Mucosa of descending colon (tissue), 3 donors: Measurements from ENCODE around the gene ITGB2. TPM values are rescaled to one million over a fixed set of nuclear protein-coding genes. Genes with fewer than 3 reads are reported as not detected.
"Not testable (repeated sequence)": the region's sequence is repeated elsewhere in the genome, so short reads cannot be mapped to it uniquely, and the experiment has no call there.

ENCODE experiments used
- ATAC-seq: fragments of 200-7000 bp; cut with Tn5 transposase; one replicate; pipeline ENCODE4 v1.9.1; 2020; ENCODE audit warnings: mild to moderate bottlenecking, moderate library complexity
- DNase-seq, 3 donors: peaks; one replicate each; pipeline ENCODE4 v3.0.0-alpha.2; 2020
- H3K36me3 ChIP-seq: fragments of 200-600 bp; one replicate; pipeline ENCODE4 v1.8.0; 2021; ENCODE audit warnings: low read depth, mild to moderate bottlenecking
- H3K4me1 ChIP-seq: fragments of 200-600 bp; one replicate; pipeline ENCODE4 v1.8.0; 2021; ENCODE audit warnings: low read depth, mild to moderate bottlenecking
- H3K4me3 ChIP-seq: fragments of 200-600 bp; one replicate; pipeline ENCODE4 v1.8.0; 2021; ENCODE audit warnings: mild to moderate bottlenecking
- H3K9me3 ChIP-seq: fragments of 200-600 bp; one replicate; pipeline ENCODE4 v1.8.0; 2021; ENCODE audit warnings: mild to moderate bottlenecking
- CTCF ChIP-seq: fragments of 200-600 bp; IDR thresholded peaks from one replicate; pipeline ENCODE4 v1.8.0; 2022; ENCODE audit warnings: antibody characterized with exemption, mild to moderate bottlenecking
- intact Hi-C, 2 donors: fragments of 100-400 bp; cut with DNase I in 1 of 2; cut with micrococcal nuclease in 1 of 2; formaldehyde crosslinking; loops; one replicate each; pipeline versions ENCODE4 v1.11.0 to v1.11.1; 2022; cut with DNase I, micrococcal nuclease
- total RNA-seq, 3 donors: library from RNA; stranded (reverse); fragmentation: NEBNext Ultra II Directional in 2 of 3; extraction: Animal tissue kit (Norgen Biotek cat#: 25700) in 2 of 3; gene quantifications; one replicate each; pipeline versions ENCODE4 v1.2.1 to v1.2.4, GENCODE V29; 2021 to 2023
- donor health status: DM: no; HTN: no; CAD: no; lungs with moderate emphysema.
- donor health status: DM: no; HTN: no; CAD: no.
- donor health status: DM: no; HTN: yes; CAD: no.

The ITGB2 gene
- total RNA-seq, 3 donors from 2014 or later: 10.8 to 52.3 (median 51.1) TPM

DNA sequence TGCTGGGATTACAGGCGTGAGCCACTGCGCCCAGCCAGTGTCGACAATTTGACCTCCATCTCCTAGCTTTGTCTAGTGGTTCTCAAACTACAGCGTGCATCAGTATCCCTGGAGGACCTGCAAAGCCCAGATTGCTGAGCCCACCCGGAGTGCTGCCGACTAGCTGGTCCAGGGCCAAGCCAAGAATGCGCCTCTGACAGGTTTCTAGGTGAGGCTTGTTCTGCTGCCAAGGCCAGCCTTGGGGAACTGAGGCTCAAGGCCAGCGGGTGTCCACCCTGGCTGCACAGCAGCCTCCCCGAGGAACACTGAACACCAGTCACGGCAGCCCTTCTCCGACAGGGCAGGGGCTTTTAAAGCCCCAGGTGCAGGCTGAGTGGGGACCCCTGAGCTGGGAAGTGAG, 37.4 kb downstream of the ITGB2 start:
- ATAC-seq: no peak
- Histone ChIP-seq H3K4me3 (no peak overlapping the region), H3K36me3 (no peaks in the 10 kb centered on the region), H3K9me3 (no peaks in the 10 kb centered on the region), H3K4me1 (peaks cover 2% of the 10 kb centered on the region)
- intact Hi-C loops: no loop called here
- no peak for TF ChIP-seq CTCF
- peak in 1 of 3 donors; percentile 52 for DNase-seq

GRCh38 chr21:44881198-44881872, 39.4 kb downstream of the ITGB2 start:
- no peak overlapping the region for H3K4me3 ChIP-seq
- DNase-seq: peak in 1 of 3 donors; percentile 23

GRCh38 chr21:44880405-44881197, 40.1 kb downstream of the ITGB2 start:
- H3K36me3 ChIP-seq: no peaks in the 10 kb centered on the region
- no peak for DNase-seq
- no peak for ATAC-seq
- intact Hi-C loops: no loop called here
- no peak for TF ChIP-seq CTCF
- H3K4me3 ChIP-seq: no peak overlapping the region
- no peaks in the 10 kb centered on the region for H3K9me3 ChIP-seq
- H3K4me1 ChIP-seq: peaks cover 7% of the 10 kb centered on the region

More at GRCh38 chr21:44881198-44881872, 39.4 kb downstream of the ITGB2 start:
- no peak for ATAC-seq
- no peaks in the 10 kb centered on the region for H3K9me3 ChIP-seq
- H3K4me1 ChIP-seq: peaks cover 2% of the 10 kb centered on the region
- intact Hi-C loops: no loop called here
- no peaks in the 10 kb centered on the region for H3K36me3 ChIP-seq
- TF ChIP-seq CTCF: no peak

DNA sequence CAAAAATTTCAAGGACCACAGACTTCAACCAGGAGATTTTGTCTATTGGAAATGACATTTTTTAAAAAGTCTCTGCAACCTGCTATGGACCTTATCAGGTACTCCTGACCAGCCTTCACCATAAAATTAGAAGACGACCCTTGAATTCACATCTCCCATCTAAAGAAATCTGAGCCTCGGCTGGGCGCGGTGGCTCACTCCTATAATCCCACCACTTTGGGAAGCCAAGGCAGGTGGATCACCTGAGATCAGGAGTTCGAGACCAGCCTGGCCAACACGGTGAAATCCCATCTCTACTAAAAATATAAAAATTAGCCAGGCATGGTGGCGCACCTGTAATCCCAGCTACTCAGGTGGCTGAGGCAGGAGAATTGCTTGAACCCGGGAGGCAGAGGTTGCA, 41.5 kb downstream of the ITGB2 start:
- H3K36me3 ChIP-seq, intact Hi-C loops, H3K4me3 ChIP-seq, H3K9me3 ChIP-seq, DNase-seq, ATAC-seq: not testable (repeated sequence)
- peaks cover 13% of the 10 kb centered on the region for H3K4me1 ChIP-seq

DNA sequence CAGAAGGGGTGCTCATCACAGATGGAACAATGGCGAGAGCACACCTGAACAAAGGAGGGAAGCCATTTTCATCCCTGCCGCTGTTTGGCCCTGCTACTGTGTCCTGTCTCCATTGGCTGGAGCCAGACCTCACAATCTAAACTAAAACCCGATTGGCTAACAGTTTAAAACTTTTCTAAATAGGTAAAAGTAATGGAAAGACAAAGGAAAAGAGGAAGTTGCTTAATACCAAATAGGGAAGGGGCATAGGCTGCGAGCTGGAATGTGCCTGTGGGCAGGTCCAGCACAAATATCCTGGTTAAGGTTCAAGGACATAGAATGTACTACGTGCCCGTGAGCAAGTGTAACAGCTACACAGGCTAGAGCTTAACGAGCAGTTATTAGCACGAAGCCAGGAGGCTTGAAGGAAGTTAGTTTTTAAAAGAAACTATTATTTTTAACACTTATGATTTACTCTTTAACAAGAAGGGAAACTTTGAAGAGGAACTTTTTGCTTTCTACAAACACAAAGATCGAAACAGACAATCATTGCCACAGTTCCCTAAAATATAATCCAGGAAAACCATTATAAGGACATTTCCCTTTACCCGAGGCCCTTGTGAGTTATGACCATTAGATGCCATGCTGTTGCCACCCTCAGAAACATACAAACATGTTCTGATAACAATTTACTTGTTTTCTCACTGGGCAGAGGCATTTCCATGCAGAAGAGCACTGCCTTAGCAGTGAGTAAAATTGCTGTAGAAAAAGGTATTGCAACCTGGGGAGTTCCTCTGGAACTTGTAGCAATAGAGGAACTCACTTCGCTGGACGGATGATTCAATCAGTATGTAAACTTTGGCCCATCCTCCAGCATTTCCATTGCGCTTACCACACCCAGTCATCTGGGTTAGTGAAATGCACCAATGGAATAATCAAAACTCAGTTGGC, 42.4 kb downstream of the ITGB2 start:
- no peaks in the 10 kb centered on the region for H3K36me3 ChIP-seq
- H3K9me3 ChIP-seq: no peaks in the 10 kb centered on the region
- peaks cover 13% of the 10 kb centered on the region for H3K4me1 ChIP-seq
- no peak for TF ChIP-seq CTCF
- H3K4me3 ChIP-seq: no peak overlapping the region
- DNase-seq (peak in 2 of 3 donors; percentile 25 to 55), ATAC-seq (peak; percentile 54)
- intact Hi-C loops: no loop called here
